CD14-positive monocyte (primary cell): ENCODE data around the gene CEL. TPM values are rescaled to one million over a fixed set of nuclear protein-coding genes. Genes with fewer than 3 reads are reported as not detected.

Experiments used
- DNase-seq, 3 donors: peaks; one replicate each; pipeline ENCODE4 v3.0.0-alpha.2; 2011 to 2022
- H2AFZ ChIP-seq: 2 replicates; pipeline ENCODE4 v1.6.0; 2012; ENCODE audit warnings: mild to moderate bottlenecking, low read depth, low read length, inconsistent platforms; ENCODE audit not compliant: insufficient read depth, poor library complexity, severe bottlenecking
- H3K27ac ChIP-seq, 2 donors: 1 replicate in 1 of 2; 2 replicates in 1 of 2; pipeline ENCODE4 v1.5.1; 2012 to 2013; ENCODE audit warnings: low read length in 2 of 2, control low read depth in 1 of 2, inconsistent platforms in 1 of 2, low read depth in 1 of 2, mild to moderate bottlenecking in 1 of 2
- H3K27me3 ChIP-seq, 2 donors: one replicate each; pipeline versions ENCODE4 v1.6.0 to v1.6.1; 2011 to 2013; ENCODE audit warnings: low read length in 2 of 2; ENCODE audit not compliant: control insufficient read depth in 2 of 2, insufficient read depth in 2 of 2
- H3K36me3 ChIP-seq, 2 donors: replicated peaks in 1 of 2; 1 replicate in 1 of 2; 2 replicates in 1 of 2; pipeline versions ENCODE4 v1.5.1 to v1.6.1; 2012 to 2013; ENCODE audit warnings: low read length in 2 of 2, control low read depth in 1 of 2, inconsistent platforms in 1 of 2, mild to moderate bottlenecking in 1 of 2; ENCODE audit not compliant: insufficient read depth in 2 of 2, control insufficient read depth in 1 of 2
- H3K4me1 ChIP-seq, 2 donors: 1 replicate in 1 of 2; 2 replicates in 1 of 2; pipeline versions ENCODE4 v1.5.1 to v1.6.1; 2012 to 2013; ENCODE audit warnings: low read length in 2 of 2, control low read depth in 1 of 2, inconsistent platforms in 1 of 2, mild to moderate bottlenecking in 1 of 2, moderate library complexity in 1 of 2; ENCODE audit not compliant: insufficient read depth in 2 of 2, control insufficient read depth in 1 of 2
- H3K4me2 ChIP-seq: replicated peaks from 2 replicates; pipeline ENCODE3; 2012; ENCODE audit warnings: low read length, moderate library complexity, mild to moderate bottlenecking; ENCODE audit not compliant: poor library complexity, severe bottlenecking; ENCODE audit errors: extremely low read depth
- H3K4me3 ChIP-seq, 3 experiments: fragments of 200-600 bp in 1 of 3; sonication (generic) in 1 of 3; replicated peaks in 1 of 3; 1 replicate in 2 of 3; 2 replicates in 1 of 3; pipeline ENCODE4 v1.5.1; 2011 to 2013; ENCODE audit warnings: low read length in 3 of 3, mild to moderate bottlenecking in 3 of 3, control low read depth in 2 of 3, low read depth in 2 of 3, inconsistent platforms in 1 of 3, moderate library complexity in 1 of 3
- H3K79me2 ChIP-seq: 2 replicates; pipeline ENCODE4 v1.6.0; 2012; ENCODE audit warnings: mild to moderate bottlenecking, control low read depth, inconsistent platforms, low read length, moderate library complexity; ENCODE audit not compliant: insufficient read depth
- H3K9ac ChIP-seq: 2 replicates; pipeline ENCODE4 v1.6.0; 2017; ENCODE audit warnings: low read length, mild to moderate bottlenecking; ENCODE audit not compliant: insufficient read depth, poor library complexity, severe bottlenecking
- H3K9me3 ChIP-seq, 2 donors: replicated peaks in 1 of 2; 1 replicate in 1 of 2; 2 replicates in 1 of 2; pipeline versions ENCODE4 v1.5.1 to v1.6.1; 2012 to 2013; ENCODE audit warnings: low read length in 2 of 2, control low read depth in 1 of 2; ENCODE audit not compliant: control insufficient read depth in 1 of 2, insufficient read depth in 1 of 2
- H4K20me1 ChIP-seq: 2 replicates; pipeline ENCODE4 v1.6.0; 2012; ENCODE audit warnings: mild to moderate bottlenecking, low read length, control low read depth, moderate library complexity; ENCODE audit not compliant: insufficient read depth
- H3K27ac Mint-ChIP-seq, 7 donors: one replicate each; pipeline ENCODE4 v1.8.0; 2020; ENCODE audit warnings: mild to moderate bottlenecking in 7 of 7, mixed read lengths in 7 of 7, moderate library complexity in 6 of 7, inconsistent platforms in 2 of 7
- H3K27me3 Mint-ChIP-seq, 3 donors: one replicate each; pipeline ENCODE4 v1.8.0; 2021 to 2022; ENCODE audit warnings: low read depth in 3 of 3, mild to moderate bottlenecking in 3 of 3, mixed read lengths in 3 of 3, moderate library complexity in 3 of 3, inconsistent platforms in 1 of 3
- H3K36me3 Mint-ChIP-seq, 2 donors: one replicate each; pipeline ENCODE4 v1.8.0; 2020; ENCODE audit warnings: mixed read lengths in 2 of 2, inconsistent platforms in 1 of 2, mild to moderate bottlenecking in 1 of 2
- H3K4me1 Mint-ChIP-seq: one replicate; pipeline ENCODE4 v1.8.0; 2020; ENCODE audit warnings: mild to moderate bottlenecking, mixed read lengths
- H3K4me3 Mint-ChIP-seq, 2 donors: one replicate each; pipeline ENCODE4 v1.8.0; 2020; ENCODE audit warnings: mild to moderate bottlenecking in 2 of 2, mixed read lengths in 2 of 2, moderate library complexity in 1 of 2
- H3K9me3 Mint-ChIP-seq, 7 donors: one replicate each; pipeline ENCODE4 v1.8.0; 2020 to 2022; ENCODE audit warnings: mixed read lengths in 7 of 7, mild to moderate bottlenecking in 6 of 7, moderate library complexity in 6 of 7, inconsistent platforms in 2 of 7
- WGBS: methylation state at CpG from one replicate; pipeline ENCODE4 v1.1.5; 2013; ENCODE audit warnings: missing lambda C conversion rate; ENCODE audit not compliant: insufficient coverage; 5-methylcytosine and 5-hydroxymethylcytosine counted together
- intact Hi-C, 2 donors: fragments of 100-400 bp; cut with micrococcal nuclease; formaldehyde crosslinking; loops; one replicate each; pipeline versions ENCODE4 v1.15.0 to v1.15.1; 2023
- polyA plus RNA-seq, 3 donors: library from polyadenylated mRNA; depleted of rRNA in 1 of 3; unstranded in 2 of 3; stranded (reverse) in 1 of 3; fragments of 300-500 nt in 2 of 3; fragments of >200 nt in 1 of 3; fragmentation: Illumina TruSeq in 2 of 3; gene quantifications; 1 replicate in 2 of 3; 2 replicates in 1 of 3; pipeline ENCODE4 v1.2.3, GENCODE V29; 2012 to 2021
- TF ChIP-seq, protein P1 (sequence below): fragments of 200-600 bp; IDR thresholded peaks from one replicate; pipeline ENCODE4 v1.8.0; 2022; ENCODE audit warnings: antibody characterized with exemption, mild to moderate bottlenecking

The CEL gene
- polyA plus RNA-seq, 3 donors: 0.24 TPM; not detected in 2

DNA sequence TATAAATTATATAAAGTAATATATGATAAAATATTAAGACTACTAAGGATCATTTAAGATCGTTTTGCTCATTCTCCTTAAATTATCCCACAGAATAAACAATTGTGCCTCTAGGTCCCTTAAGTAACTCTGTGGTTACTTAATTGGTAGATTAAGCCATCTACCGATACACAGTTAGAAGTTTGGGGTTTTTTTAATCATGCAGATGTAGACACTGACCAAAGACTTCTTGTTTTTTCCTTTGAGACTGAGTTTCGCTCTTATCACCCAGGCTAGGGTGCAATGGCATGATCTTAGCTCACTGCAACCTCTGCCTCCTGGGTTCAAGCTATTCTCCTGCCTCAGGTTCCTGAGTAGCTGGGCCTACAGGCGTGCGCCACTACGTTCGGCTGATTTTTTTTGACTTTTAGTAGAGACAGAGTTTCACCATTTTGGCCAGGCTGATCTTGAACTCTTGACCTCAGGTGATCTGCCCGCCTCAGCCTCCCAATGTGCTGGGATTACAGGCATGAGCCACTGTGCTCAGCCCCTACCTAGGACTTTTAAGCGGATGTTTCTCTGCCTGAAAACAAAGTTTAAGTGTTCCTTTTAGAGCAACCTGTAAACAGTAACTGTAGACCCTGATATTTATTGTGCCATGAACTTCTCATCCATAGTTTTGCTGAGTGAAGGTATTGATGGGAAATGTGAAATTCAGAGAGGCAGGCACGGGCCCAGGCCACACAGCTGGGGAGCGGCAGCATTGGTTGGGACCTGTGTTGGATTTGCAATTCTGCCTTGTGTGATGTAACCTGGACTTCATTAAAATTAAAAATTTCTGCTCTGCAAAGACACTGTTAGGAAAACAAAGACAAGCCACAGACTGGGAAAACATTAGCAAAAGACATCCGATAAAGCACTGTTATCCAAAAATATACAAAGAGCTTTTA, 11.6 kb downstream of the CEL start:
- no peak overlapping the region for H3K9ac ChIP-seq
- H3K9me3 Mint-ChIP-seq: no peaks in the 10 kb centered on the region
- WGBS: 79% methylated on average over 9 of the region's 12 CpGs
- no peaks in the 10 kb centered on the region for H3K36me3 ChIP-seq
- H3K4me3 Mint-ChIP-seq: peak overlapping the region in 1 of 2 donors; percentile 18
- peaks cover 2% of the 10 kb centered on the region for H3K4me1 Mint-ChIP-seq
- no peak overlapping the region for H3K4me2 ChIP-seq
- no peak for DNase-seq
- H3K9me3 ChIP-seq: no peaks in the 10 kb centered on the region
- intact Hi-C loops: no loop called here
- no peaks in the 10 kb centered on the region for H3K36me3 Mint-ChIP-seq
- H2AFZ ChIP-seq: no peak overlapping the region
- H3K4me3 ChIP-seq: no peak overlapping the region
- H3K4me1 ChIP-seq: no peaks in the 10 kb centered on the region
- no peaks in the 10 kb centered on the region for H3K79me2 ChIP-seq
- no peaks in the 10 kb centered on the region for H4K20me1 ChIP-seq
- H3K27me3 Mint-ChIP-seq: peaks cover 0 to 7% (median 4%) of the 10 kb centered on the region in 3 donors
- H3K27ac Mint-ChIP-seq: no peak overlapping the region
- no peak overlapping the region for H3K27ac ChIP-seq
- TF ChIP-seq, protein P1, sequence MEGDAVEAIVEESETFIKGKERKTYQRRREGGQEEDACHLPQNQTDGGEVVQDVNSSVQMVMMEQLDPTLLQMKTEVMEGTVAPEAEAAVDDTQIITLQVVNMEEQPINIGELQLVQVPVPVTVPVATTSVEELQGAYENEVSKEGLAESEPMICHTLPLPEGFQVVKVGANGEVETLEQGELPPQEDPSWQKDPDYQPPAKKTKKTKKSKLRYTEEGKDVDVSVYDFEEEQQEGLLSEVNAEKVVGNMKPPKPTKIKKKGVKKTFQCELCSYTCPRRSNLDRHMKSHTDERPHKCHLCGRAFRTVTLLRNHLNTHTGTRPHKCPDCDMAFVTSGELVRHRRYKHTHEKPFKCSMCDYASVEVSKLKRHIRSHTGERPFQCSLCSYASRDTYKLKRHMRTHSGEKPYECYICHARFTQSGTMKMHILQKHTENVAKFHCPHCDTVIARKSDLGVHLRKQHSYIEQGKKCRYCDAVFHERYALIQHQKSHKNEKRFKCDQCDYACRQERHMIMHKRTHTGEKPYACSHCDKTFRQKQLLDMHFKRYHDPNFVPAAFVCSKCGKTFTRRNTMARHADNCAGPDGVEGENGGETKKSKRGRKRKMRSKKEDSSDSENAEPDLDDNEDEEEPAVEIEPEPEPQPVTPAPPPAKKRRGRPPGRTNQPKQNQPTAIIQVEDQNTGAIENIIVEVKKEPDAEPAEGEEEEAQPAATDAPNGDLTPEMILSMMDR: no peak
- H3K27me3 ChIP-seq: peaks cover 0 to 7% of the 10 kb centered on the region in 2 donors

DNA sequence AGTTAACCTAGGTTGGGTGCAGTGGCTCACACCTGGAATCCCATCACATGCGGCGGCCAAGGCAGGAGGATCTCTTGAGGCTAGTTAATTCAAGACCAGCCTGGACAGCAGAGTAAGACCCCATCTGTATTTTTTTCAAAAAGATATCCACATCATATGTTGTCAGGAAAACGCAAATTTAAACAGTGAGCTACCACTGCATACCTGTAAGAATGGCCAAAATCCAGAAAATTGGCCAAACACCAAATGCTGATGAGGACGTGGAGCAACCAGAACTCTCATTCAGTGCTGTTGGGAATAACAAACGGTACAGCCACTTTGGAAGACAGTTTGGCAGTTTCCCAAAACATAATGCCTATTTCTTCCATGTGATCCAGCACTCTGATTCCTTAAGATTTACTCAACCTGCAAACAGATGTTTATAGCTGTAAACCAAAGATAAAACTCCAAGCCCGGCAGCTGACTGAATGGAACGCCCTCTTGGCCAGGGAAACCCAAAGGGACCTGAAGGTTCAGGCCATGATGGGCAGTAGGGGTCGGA, 12.4 kb downstream of the CEL start:
- Mint-ChIP-seq H3K9me3 (no peaks in the 10 kb centered on the region), H3K27ac (no peak overlapping the region), H3K4me1 (peaks cover 2% of the 10 kb centered on the region), H3K27me3 (peaks cover 0 to 9% (median 4%) of the 10 kb centered on the region in 3 donors), H3K36me3 (no peaks in the 10 kb centered on the region), H3K4me3 (no peak overlapping the region)
- intact Hi-C loops: no loop called here
- H3K4me1 ChIP-seq: no peaks in the 10 kb centered on the region
- no peaks in the 10 kb centered on the region for H4K20me1 ChIP-seq
- peaks cover 0 to 9% of the 10 kb centered on the region in 2 donors for H3K27me3 ChIP-seq
- H3K4me3 ChIP-seq: no peak overlapping the region
- no peak for DNase-seq
- 91% methylated on average over 5 of the region's 8 CpGs for WGBS
- H3K4me2 ChIP-seq: no peak overlapping the region
- no peaks in the 10 kb centered on the region for H3K79me2 ChIP-seq
- H3K9me3 ChIP-seq: no peaks in the 10 kb centered on the region
- no peak overlapping the region for H3K27ac ChIP-seq
- TF ChIP-seq, protein P1: no peak
- no peak overlapping the region for H3K9ac ChIP-seq
- H3K36me3 ChIP-seq: no peaks in the 10 kb centered on the region
- no peak overlapping the region for H2AFZ ChIP-seq
